GM19025 (cell line): ENCODE results near the gene MUC13.
"Not testable (repeated sequence)": the region's sequence is repeated elsewhere in the genome, so short reads cannot be mapped to it uniquely, and the experiment has no call there.

Experiments
- ATAC-seq: cut with Tn5 transposase; IDR thresholded peaks from one replicate; pipeline ENCODE4 v1.9.1; 2021; ENCODE audit warnings: mild to moderate bottlenecking, low read depth, moderate library complexity; ENCODE audit not compliant: unreplicated experiment

Gene MUC13

GRCh38 chr3:124934577-124934976, at the start of gene MUC13:
TSS of gene MUC13 (minus strand) at chr3:124934751. CDS start at chr3:124934712, 39 bp downstream.
- ATAC-seq = peak; percentile 47

- ATAC-seq = no peak
Measured at GRCh38 chr3:124982855-124983254, 48.3 kb upstream of the MUC13 start.

- no peak for ATAC-seq
Measured at GRCh38 chr3:124981472-124981871, 46.9 kb upstream of the MUC13 start.

GRCh38 chr3:124978627-124979026, 44.1 kb upstream of the MUC13 start:
- no peak for ATAC-seq

GRCh38 chr3:124976383-124976782, 41.8 kb upstream of the MUC13 start:
- ATAC-seq = no peak

GRCh38 chr3:124974691-124975090, 40.1 kb upstream of the MUC13 start:
- ATAC-seq = no peak

GRCh38 chr3:124973290-124973689, 38.7 kb upstream of the MUC13 start:
- ATAC-seq = no peak

- ATAC-seq = no peak
Measured at GRCh38 chr3:124972457-124972856, 37.9 kb upstream of the MUC13 start.

GRCh38 chr3:124969963-124970722, 35.6 kb upstream of the MUC13 start:
- ATAC-seq = no peak

- no peak for ATAC-seq
Measured at GRCh38 chr3:124969190-124969589, 34.6 kb upstream of the MUC13 start.

- ATAC-seq = no peak
Measured at GRCh38 chr3:124967964-124968363, 33.4 kb upstream of the MUC13 start.

GRCh38 chr3:124966521-124967445, 32.2 kb upstream of the MUC13 start:
- ATAC-seq = no peak

- ATAC-seq = no peak
Measured at GRCh38 chr3:124965413-124965812, 30.9 kb upstream of the MUC13 start.

- no peak for ATAC-seq
Measured at GRCh38 chr3:124964387-124964786, 29.8 kb upstream of the MUC13 start.

- no peak for ATAC-seq
Measured at GRCh38 chr3:124963755-124964154, 29.2 kb upstream of the MUC13 start.

- ATAC-seq = no peak
Measured at GRCh38 chr3:124962403-124962940, 27.9 kb upstream of the MUC13 start.

GRCh38 chr3:124960698-124961097, 26.1 kb upstream of the MUC13 start:
- ATAC-seq = no peak

- ATAC-seq = no peak
Measured at GRCh38 chr3:124960105-124960504, 25.6 kb upstream of the MUC13 start.

GRCh38 chr3:124957951-124958350, 23.4 kb upstream of the MUC13 start:
- ATAC-seq = not testable (repeated sequence)

GRCh38 chr3:124952282-124952855, 17.8 kb upstream of the MUC13 start:
- ATAC-seq = no peak
